Jurkat, Clone E6-1 (cell line): ENCODE measurements around the gene CDSN.

Source experiments
- DNase-seq: peaks from one replicate; pipeline ENCODE4 v3.0.0-alpha.2; 2011; ENCODE audit warnings: low read depth, low spot score
- H3K4me3 ChIP-seq: 2 replicates; pipeline ENCODE4 v1.5.1; 2011; ENCODE audit warnings: mild to moderate bottlenecking, low read length, control low read depth, moderate library complexity

Gene CDSN

GRCh38 chr6:31122791-31123706 lies 2.8 kb upstream of the CDSN start:
- H3K4me3 ChIP-seq, result no peak overlapping the region
- no peak for DNase-seq

- no peak overlapping the region for H3K4me3 ChIP-seq
- no peak for DNase-seq
Measured at GRCh38 chr6:31121131-31121790, 1.0 kb upstream of the CDSN start.

DNA sequence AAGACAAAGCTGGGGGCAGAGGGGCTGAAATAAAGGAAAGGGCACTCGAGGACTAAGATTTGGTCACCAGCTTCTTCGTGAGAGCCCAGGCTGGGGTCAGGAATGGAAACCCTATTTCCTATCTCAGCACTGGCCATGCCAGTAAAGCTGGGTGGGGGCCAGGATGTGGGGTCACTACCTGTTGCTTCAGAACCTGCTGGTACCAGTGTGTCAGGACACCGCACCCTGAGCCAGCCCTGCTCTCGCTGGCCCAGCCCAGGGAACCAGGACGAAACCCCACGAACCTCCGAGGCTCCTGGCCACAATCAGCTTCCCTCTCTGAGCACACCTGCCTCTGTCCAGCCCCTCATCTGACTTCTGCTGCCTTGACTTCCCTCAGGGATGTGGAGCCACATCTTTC lies 2.1 kb downstream of the CDSN start:
- H3K4me3 ChIP-seq, result no peak overlapping the region
- DNase-seq, result no peak

DNA sequence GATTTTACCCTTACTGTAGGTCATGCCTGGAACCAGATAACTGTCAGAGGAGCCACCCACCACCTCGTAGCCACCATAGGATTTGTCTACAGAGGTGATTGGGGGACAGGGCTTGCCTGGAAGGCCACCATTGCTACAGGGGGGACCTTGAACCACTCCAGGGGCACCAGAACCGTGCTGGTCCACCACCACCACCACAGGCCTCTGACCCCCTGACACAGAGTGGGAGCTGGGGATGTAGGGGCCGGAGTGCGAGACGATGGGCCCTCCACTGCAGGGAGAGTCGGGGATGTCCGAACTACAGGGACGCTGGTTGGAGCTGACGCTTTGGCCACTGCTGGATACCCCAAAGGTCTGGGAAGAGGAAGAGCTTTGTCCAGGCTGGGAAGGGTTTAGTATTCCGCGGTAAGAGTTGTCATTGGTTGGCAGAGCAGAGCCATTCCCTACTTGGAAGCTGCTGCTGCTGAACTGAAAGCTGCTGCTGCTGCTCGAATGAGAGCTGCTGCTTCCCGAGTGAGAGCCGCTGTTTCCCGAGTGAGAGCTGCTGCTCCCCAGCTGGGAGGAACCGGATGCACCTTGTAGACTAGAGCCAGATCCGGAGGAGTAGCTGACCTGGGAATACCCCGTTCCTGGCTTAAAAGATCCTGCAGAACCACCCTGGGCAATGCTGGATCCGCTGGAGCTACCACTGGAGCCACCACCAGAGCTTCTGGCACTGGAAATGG lies 3.4 kb downstream of the CDSN start:
- DNase-seq, result no peak

GRCh38 chr6:31115941-31116560 lies 4.2 kb downstream of the CDSN start:
- H3K4me3 ChIP-seq, result no peak overlapping the region
- no peak for DNase-seq

More for the DNA sequence above, 3.4 kb downstream of the CDSN start:
- H3K4me3 ChIP-seq, result no peak overlapping the region

- no peak overlapping the region for H3K4me3 ChIP-seq
- no peak for DNase-seq
Measured at GRCh38 chr6:31114970-31115849, 5.0 kb downstream of the CDSN start.

- no peak for DNase-seq
- no peak within 1 kb of the TSS for H3K4me3 ChIP-seq
Measured at GRCh38 chr6:31114541-31114878, 5.7 kb downstream of the CDSN start, which contains the start of gene PSORS1C1. PSORS1C1 (plus strand) TSS chr6:31114800; CDS start chr6:31129633, 14,833 bp downstream.

GRCh38 chr6:31113861-31114540 lies 6.2 kb downstream of the CDSN start:
- no peak for DNase-seq
- no peak overlapping the region for H3K4me3 ChIP-seq

- no peak within 1 kb of the TSS for H3K4me3 ChIP-seq
- no peak for DNase-seq
Measured at GRCh38 chr6:31112478-31112877, 7.8 kb downstream of the CDSN start, which contains the start of gene C6orf15. C6orf15 (minus strand) TSS chr6:31112575; CDS start chr6:31112555, 20 bp downstream.

- H3K4me3 ChIP-seq, result no peak overlapping the region
- no peak for DNase-seq
Measured at GRCh38 chr6:31111712-31112111, 8.5 kb downstream of the CDSN start.

DNA sequence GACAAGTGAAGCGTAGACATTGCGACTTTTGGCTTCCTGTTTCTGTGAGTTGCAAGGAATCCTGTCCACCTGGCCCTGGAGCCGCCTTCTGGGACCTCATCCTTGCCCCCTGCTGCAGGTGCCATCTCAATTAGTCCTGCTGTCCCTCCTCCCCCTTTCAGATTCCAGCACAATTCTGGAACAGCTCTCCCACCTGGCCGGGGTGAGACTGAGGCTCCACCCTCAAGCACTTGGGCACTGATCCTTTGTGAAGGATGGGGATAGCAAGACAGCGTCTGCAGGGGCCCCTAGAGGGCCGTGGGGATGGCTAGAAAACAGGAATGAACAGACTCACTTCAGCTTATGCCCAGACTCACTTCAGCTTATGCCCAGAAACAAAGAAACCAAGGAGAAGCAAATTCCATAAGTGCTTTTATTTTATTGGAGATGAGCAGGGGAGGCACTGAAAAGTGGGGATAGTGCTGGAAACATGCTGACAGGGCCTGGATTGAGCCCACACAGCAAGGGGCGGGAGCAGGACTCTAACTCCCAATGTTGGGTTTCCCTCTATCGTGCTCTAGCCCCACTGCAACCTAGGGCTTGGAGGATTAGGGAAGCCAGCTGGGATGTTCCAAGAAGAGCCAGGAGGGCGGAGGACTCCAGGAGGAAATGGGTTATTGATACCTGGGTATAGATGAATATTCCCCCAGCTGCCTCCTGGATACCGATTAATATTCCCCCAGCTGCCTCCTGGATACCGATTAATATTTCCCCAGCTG lies 9.2 kb downstream of the CDSN start:
- DNase-seq, result no peak
- H3K4me3 ChIP-seq, result no peak overlapping the region

DNA sequence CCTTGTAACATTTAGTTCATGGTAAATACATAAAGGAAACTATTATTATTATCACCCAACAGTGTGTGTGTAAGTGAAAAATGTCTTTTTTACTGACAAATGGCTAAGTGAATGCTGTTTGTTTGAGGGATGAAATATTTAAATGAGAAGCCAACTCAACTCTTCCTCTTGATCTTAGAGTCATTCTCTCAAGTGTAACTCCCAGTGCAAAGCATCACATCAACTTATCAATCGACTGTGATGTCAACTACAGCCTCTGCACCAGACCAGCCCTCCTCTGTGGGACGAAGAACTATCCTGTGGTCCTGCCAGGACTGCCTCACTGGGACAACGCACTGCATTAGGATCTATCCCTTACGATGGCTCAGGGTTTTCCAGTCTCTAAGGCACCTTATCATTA lies 13.2 kb downstream of the CDSN start:
- no peak overlapping the region for H3K4me3 ChIP-seq
- no peak for DNase-seq

- DNase-seq, result no peak
- H3K4me3 ChIP-seq, result no peak overlapping the region
Measured at GRCh38 chr6:31103136-31103535, 17.1 kb downstream of the CDSN start.

DNA sequence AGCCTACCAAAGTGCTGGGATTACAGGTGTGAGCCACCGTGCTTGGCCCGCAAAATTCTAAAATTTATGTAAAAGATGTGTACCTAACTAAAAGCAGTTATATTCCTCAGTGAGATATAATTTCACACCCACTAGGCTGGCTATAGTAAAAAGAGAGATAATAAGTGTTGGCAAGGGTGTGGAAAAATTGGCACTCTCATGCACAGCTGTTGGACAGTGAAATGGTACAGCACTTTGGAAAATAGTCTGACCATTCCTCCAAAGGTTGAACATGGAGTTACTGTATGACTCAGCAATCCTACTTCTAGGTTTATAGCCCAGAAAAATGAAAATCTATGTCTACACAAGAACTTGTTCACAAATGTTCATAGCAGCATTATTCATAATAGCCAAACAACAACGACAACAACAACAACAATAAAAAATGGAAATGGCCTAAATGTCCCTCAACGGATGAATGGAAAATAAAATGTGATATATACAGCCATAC lies 21.8 kb downstream of the CDSN start:
- DNase-seq, result no peak
- no peak overlapping the region for H3K4me3 ChIP-seq

GRCh38 chr6:31096656-31097055 lies 23.6 kb downstream of the CDSN start:
- no peak for DNase-seq
- no peak overlapping the region for H3K4me3 ChIP-seq

GRCh38 chr6:31096215-31096614 lies 24.0 kb downstream of the CDSN start:
- H3K4me3 ChIP-seq, result no peak overlapping the region
- no peak for DNase-seq

GRCh38 chr6:31094389-31094881 lies 25.8 kb downstream of the CDSN start:
- no peak overlapping the region for H3K4me3 ChIP-seq

More at GRCh38 chr6:31094389-31094881, 25.8 kb downstream of the CDSN start:
- peak; percentile 68 for DNase-seq
